ENCODE data around the gene SLC2A5.

Gene SLC2A5

DNA sequence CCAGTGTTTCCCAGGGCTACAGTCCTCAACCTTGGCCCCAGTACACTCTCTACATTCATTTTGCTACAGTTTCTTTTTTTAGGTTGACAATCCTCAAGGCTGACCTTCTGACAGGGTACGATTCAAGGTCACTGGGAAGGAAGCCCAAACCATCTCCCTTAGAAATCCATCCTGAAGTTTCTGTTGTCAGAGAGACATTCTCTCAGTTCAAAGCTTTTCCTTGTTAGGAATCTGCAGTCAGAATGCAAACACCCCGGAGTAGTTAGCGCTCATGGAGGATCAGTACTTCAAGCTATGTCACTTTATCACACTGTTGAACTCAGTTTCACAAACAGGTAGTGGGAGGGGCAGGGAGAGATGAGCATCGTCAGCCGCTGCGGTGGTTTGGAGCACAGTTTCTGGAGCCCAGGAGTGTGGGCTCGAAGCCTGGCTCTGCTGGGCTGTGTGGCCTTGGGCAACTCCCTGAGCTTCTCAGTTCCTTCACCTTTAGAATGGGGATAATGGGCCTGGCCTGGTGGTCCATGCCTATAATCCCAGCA is 4.2 kb downstream of the SLC2A5 start:
- no peak for DNase-seq (ENCODE audit: low read depth in 4 of 4, low spot score in 1 of 4)

DNA sequence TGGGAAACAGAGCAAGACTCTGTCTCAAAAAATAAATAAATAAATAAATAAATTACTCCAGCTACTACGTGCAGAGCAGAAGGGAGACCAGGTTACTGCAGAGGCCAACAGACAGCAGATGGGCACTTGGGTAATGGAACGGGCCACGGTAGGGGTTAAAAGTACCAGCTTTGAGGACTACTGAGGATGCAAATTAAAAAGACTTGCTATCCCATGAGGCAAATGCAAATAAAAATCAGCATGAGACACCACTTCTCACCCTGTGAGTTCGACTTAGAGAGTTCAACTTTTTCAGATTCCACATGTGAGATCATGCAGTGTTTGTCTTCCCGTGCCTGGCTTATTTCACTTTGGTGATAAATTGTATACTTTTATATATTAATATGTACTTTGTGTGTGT is 6.6 kb downstream of the SLC2A5 start:
- no peak for DNase-seq (ENCODE audit: low read depth in 4 of 4, low spot score in 1 of 4)

DNA sequence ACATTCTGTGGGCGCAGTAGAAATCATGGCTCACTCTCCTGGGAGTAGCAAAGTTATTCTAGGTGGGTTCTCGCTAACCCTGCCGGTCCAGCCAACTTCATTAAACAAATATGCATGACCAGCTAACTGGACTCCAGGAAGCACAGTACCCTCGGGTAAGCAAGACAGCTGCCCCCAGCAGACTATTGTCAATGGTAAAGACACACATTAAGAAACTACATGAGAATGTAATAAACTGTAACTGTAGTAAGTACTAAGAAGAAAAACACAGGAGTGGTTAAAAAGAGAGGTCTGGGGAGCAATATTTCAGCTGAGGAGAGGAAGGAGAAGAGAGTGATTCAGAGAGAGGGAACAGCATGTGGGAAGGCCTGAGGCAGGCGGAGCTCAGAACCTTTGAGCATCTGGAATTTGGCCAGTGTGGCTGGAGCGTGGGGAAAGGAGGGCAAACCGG is 7.4 kb downstream of the SLC2A5 start:
- no peak for DNase-seq (ENCODE audit: low read depth in 4 of 4, low spot score in 1 of 4)

DNA sequence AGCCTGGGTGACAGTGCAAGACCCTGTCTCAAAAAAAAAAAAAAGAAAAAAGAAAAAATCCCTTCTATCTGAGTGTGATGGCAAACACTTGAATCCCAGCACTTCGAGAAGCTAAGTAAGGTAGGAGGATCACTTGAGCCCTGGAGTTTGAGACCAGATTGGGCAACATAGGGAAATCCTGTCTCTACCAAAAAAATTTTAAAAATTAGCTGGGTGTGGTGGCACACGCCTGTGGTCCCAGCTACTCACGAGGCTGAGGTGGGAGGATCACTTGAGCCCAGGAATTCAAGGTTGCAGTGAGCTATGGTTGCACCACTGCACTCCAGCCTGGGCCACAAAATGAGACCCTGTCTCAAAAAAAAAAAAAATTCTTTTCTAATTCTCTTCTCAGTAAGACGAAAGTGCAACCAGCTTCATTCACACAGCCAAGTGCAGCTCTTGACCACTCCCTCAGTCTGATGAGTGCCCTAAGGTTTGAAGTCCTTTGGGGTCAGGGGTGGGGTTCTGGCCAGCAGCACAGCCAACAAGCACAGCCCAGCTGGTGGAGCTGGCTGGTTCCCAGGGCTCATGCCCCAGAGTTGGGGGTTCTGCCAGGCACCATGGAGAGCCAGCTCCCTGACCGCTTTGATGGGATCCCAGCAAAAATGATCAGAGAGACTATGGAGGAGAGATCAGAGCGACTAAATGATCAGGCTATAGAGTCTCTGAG is 8.0 kb downstream of the SLC2A5 start:
- no peak for DNase-seq (ENCODE audit: low read depth in 4 of 4, low spot score in 1 of 4)

DNA sequence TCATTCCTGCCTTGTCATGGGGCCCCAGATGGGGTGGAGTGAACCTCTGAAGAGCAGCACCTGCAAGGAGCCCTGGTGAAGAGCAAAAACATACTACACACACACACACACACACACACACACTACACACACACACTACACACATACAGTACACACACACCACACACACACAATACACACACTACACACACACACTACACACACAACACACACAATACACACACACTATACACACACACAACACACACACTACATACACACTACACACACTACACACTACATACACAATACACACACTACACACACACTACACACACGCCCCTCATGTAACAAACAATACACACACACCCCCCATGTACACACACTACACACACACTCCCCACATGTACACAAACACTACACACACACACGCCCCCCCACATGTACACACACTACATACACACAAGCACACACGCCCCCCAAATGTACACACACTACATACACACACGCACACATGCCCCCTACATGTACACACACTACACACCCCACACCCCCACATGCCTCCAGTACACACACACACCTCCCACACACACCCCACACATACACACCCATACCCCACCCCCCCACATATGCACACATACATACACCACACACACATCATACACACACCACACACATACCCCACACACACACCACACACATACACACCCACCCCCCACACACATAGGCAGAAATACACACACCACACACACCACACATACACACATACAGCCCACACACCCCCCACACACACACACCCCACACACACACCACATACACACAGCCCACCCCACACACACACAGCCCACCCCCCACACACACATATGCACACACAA is 9.3 kb downstream of the SLC2A5 start:
- no peak for DNase-seq (ENCODE audit: low read depth in 4 of 4, low spot score in 1 of 4)

DNA sequence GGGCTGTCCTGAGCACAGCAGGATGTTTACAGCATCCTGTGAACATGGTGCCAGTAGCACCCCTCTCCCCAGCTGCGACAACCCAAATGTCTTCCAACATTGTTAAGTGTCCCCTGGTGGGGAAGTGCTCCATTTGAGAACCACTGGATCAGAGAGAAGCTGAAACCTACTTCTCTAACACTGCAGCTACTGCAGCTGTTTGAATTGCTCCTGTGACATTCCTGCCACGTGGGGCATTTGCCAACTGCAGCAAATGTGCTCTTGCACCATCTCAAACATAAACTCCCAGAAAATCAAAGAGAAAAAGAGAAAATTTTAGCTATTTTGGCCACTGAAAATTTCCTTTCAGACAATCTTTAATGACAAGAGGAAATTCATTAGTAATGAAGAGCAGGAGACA is 11.0 kb downstream of the SLC2A5 start:
- DNase-seq (ENCODE audit: low read depth in 4 of 4, low spot score in 1 of 4) = no peak

DNA sequence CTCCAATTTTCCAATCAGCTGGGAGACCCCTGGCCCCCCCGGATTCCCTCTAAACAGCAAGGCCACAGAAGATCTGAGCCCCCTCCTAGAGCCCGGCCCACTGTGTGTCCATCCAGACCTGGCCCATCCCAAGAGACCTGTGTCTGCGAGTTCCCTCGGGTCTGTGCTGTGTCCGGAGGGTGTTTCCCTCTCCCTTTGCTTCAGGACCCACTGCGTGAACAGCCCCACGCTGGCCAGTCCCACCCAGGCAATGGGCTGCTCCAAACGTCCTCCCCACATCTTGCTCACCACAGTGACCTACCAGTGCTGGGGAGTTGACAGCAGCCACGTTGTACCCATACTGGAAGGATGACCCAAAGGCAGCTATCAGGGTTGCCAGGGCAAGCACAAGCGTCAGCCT is 11.6 kb downstream of the SLC2A5 start:
- no peak for DNase-seq (ENCODE audit: low read depth in 4 of 4, low spot score in 1 of 4)

DNA sequence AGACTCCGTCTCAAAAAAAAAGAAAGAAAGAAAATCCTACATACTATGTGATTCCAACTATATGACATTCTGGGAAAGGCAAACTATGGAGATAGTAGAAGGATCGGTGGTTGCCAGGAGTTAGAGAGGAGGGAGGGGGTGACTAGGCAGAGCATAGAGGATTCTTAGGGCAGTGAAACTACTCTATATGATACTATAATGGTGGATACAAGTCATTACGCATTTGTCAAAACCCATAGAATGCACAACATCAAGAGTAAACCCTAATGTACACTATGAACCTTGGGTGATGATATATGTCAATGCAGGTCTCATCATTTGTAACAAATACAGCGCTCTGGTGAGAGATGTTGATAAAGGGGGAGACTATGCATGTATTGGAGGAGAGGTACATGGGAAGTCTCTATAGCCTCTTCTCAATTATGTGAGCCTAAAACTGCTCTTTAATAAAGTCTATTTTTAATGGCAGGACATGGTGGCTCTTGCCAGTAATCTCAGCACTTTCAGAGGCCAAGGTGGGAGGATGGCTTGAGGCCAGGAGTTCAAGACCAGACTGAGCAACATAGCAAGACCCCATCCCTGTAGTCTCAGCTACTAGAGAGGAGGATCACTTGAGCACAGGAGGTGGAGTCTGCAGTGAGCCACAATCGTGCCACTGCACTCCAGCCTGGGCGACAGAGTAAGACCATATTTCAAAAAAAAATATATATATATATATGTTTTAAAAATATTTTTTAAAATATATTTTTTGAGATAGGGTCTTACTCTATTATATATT is 17.0 kb downstream of the SLC2A5 start:
- DNase-seq (ENCODE audit: low read depth in 4 of 4, low spot score in 1 of 4) = no peak

DNA sequence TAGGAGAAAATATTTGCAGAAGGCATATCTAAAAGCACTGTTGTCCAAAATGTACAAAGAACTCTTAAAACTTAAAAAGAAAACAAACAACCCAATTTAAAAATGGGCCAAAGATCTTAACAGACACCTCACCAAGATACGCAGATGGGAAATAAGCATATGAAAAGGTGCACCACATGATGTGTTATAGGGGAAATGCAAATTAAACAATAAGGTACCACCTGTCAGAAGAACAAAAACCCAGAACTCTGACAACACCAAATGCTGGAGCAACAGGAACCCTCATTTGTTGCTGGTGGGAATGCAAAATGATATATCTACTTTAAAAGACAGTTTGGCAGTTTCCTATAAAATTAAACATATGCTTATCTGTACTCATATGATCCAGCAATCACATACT is 18.1 kb downstream of the SLC2A5 start:
- DNase-seq (ENCODE audit: low read depth in 4 of 4, low spot score in 1 of 4) = no peak

DNA sequence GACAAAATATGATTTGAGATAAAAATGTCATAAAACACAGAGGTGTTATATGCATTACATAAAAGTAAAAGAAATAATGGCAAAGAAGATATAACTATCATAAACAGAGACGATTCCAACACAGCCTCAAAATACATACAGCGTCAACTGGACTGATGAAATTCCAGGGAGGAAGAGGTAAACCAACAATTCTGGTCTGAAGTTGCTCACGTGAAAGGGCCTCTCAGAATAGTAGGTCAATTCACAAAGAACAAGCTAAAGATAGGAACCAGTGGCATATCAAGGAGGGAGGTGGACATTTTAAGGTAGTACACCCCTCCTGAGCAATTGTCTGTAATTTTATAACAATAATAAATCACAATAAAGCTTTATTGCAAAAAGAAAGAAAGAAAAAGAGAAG is 18.6 kb downstream of the SLC2A5 start:
- no peak for DNase-seq (ENCODE audit: low read depth in 4 of 4, low spot score in 1 of 4)

DNA sequence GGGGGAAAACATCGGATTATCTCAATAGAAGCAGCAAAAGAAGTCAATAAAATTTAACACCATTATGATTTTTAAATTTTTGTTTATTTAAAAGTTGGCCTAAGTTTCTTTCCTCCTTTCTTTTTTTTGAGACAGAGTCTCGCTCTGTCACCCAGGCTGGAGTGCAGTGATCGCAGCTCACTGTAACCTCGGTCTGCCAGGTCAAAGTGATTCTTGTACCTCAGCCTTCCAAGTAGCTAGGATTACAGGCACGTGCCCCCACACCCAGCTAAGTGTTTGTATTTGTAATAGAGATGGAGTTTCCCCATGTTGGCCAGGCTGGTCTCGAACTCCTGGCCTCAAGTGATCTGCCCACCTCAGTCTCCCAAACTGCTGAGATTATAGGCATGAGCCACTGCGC is 20.9 kb downstream of the SLC2A5 start:
- DNase-seq (ENCODE audit: low read depth in 4 of 4, low spot score in 1 of 4) = no peak

DNA sequence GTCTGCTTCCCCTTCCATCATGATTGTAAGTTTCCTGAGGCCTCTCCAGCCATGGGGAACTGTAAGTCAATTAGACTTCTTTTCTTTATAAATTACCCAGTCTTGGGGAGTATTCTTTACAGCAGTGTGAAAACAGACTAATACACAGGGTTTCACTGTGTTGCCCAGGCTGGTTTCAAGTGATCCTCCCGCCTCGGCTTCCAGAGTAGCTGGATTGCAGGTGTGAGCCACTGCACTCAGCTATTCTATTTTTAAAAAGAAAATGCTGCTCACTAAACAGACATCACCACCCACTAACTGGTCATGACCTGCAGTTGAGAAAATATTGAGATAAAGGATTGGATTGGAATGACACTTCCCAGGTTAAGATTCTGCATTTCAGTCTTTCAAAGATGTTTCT is 22.4 kb downstream of the SLC2A5 start:
- DNase-seq (ENCODE audit: low read depth in 4 of 4, low spot score in 1 of 4) = no peak

DNA sequence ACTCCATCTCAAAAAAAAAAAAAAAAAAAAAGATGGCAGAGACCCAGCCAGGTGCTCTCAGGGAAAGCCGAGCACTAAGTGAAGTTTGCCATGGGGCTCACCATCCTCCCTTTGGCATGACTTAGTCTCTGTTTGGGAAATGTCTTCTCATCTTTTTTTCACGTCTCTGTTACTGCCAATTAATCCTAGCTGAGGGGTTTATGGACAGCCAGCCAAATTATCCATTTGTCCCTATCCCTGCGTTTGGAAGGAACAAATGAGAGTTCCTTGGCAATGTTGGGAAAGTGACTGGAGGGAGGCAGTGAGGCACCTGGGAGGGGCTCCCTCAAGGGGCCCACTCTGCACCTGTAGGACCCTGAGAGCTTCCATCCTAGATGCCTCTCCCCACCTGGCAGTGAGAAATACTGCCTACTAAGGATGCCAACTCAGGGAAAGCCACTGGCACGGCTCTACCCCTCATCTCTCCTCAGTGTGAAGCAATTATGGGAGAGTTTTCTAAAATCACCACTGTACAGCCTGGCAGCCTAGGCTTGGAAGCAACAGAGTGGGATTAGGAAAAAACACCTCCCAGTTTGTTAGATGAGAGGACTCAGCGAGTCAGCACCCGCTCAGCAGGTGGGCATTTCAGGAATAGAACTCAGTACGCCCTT is 23.4 kb downstream of the SLC2A5 start:
- no peak for DNase-seq (ENCODE audit: low read depth in 4 of 4, low spot score in 1 of 4)

DNA sequence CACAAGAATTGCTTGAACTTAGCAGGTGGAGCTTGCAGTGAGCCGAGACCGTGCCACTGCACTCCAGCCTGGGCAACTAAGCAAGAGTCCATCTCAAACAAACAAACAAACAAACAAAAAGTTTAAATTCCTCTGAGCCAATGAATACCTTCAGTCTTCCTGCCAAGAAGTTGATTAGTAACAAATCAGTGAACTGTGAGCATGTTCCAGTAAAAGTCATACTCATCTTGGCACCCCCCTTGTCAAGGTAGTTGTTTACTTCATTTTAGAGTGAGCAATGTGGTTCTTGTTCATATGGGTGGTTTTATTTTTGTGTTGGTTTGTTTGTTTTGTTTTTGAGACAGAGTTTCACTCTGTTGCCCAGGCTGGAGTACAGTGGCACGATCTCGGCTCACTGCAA is 25.2 kb downstream of the SLC2A5 start:
- DNase-seq (ENCODE audit: low read depth in 4 of 4, low spot score in 1 of 4) = no peak

DNA sequence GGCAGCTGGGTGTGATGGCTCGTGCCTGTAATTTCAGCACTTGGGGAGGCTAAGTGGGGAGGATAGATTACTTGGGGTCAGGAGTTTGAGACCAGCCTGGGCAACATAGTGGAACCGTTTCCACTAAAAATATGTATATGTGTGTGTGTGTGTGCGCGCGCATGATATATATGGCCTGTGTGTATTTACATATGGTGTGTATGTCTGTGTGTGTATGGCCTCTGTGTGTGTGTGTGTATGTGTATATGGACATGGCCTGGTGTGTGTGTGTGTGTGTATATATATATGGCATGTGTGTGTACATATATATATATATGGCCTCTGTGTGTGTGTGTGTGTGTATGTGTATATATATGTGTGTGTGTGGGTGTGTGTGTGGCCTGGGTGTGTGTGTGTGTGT is 27.2 kb downstream of the SLC2A5 start:
- DNase-seq (ENCODE audit: low read depth in 4 of 4, low spot score in 1 of 4) = no peak

DNA sequence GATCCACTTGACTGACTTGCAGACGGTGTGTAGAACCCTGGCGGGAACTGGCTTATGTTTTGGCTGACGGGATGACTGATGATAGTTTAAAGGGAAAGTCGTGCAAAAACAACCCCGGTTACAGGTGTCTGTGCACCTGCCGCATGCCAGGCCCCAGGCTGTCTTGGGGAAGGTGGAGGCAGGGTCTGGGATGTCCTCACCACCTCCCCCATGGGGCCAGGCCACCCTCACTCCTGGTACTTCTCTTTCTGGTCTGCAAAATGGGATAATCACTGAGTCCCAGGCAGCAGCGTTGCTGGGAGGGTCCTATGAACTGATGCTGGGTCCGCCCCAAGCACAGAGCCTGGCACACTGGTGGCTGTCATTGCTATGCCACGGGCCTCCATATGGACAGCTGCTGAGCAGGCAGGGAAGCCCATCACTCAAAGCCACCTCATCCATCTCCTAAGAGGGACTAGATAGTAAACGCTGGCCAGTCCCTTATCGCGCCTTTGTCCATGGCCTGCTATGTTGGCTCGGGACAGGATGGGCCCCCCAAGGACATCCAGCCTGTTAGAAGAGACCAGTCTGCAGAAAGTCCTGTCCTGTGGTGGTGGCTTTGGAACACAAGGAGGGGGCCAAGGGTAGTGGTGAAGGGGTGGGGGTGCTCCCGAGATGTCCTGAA is 28.2 kb downstream of the SLC2A5 start:
- DNase-seq (ENCODE audit: low read depth in 4 of 4, low spot score in 1 of 4) = no peak

DNA sequence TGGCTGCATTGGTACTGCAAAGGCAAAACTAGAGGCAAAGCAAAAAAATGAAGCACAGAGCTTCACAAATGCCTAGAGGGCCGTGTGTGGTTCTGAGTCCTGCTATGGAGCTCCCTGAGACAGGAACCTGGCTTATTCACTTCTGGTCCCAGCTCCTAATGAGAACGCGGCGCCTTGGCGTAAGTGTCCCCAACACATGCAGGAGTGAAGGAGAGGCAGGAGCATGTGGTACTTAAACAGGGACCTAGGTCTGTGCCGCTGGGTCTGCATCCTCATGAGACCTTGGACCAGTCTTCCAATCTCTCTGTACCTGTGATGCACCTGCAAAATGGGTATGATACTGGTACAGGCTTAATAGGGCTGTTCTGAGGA is 28.8 kb downstream of the SLC2A5 start:
- DNase-seq (ENCODE audit: low read depth in 4 of 4, low spot score in 1 of 4) = no peak

DNA sequence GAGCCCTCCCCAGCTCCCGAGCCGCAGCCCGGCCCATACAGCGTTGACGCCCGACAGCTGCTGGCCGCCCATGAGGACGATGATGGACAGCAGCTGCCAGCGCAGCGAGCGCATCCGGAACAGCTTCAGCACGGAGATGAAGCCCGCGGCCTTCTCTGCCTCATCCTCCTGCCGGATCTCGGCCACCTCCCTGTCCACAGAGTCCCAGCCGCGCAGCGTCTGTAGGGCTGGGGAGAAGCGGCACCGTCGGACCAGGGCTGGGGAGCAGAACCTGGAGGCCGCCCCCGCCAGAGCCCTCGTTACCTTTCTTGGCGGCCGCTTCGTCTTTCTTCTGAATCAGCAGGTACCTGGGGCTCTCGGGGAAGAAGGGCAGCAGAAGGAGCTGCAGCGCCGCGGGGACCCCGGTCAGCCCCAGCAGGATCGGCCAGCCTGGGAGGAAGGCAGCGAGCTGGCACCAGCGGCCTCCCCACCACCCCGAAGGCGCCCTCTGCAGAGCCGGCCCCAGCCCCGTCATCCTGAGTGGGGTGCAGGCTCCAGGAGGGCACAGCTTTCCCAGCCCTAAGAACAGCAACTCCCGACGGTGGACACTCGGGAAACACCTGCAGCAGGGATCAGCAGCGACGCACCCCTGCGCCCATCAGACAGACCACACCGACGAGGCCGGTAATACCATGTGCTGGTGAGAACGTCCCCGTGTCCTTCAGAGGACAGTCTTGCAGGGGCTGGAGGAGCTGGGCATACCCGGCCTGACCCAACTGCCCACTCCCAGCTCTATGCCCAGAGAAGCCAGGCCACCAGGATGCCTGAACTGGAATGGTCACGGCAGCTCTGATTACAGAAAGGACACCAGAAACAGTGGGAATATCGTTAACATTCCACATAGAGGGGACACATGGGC is 29.4 kb downstream of the SLC2A5 start:
- DNase-seq (ENCODE audit: low read depth in 4 of 4, low spot score in 1 of 4) = no peak

DNA sequence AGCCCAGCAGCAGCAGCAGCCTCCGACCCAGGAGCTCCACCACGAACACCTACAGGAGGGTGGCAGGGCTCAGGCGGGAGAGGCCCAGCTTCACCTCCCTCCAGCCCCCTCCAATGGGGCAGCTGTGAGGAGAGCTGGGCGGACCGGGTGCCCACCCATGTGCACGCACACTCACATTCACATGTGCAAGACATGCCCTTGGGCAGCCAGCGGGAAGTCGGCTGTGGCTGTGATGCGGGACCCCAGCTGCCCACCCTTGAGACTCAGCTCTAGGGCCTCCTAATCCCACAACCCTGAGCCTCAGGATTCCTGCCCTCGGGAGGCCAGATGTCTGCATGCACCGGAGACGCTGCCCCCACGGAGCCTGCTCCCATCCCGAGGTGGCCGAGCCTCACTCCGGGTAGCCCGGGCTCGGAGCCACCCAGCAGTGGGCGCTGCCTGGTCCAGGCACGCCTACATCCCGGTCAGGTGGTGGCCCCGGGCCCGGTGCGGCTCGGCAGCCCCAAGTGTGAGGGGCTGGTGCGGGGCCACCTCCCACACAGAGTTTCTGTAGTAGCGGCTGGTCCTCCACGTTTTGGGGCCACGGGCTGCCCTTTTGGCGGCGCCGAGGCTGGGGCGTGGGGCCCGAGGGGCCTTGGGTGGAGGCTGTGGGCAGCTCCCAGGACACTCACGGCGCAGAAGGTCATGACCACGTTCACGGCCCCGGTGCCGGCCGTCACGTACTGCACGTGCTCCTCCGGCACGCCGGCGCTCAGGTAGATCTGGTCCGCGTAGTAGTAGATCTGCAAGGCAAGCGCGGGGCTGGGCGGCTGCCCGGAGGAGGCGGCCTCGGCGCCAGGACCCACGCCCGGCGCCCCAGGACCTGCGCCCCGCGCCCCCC is 30.3 kb downstream of the SLC2A5 start:
- no peak for DNase-seq (ENCODE audit: low read depth in 4 of 4, low spot score in 1 of 4)
